ENCODE results near the gene CHAF1A.

GRCh38 chr19:4413588-4413987 lies 11.1 kb downstream of the CHAF1A start:
- no peak for TF ChIP-seq CTCF (IDR thresholded peaks at IDR 0.05; ENCODE audit: insufficient read depth, low read length, poor library complexity, severe bottlenecking)
- TF ChIP-seq EZH2phosphoT487 (conservative IDR thresholded peaks at IDR 0.05; ENCODE audit: low read length): no peak
